ENCODE results near the gene C19orf38. TPM values are rescaled to one million over a fixed set of nuclear protein-coding genes. Genes with fewer than 3 reads are reported as not detected.

C19orf38 gene
- total and polyA plus RNA-seq, 2 experiments from 2014 or later: 0.45 TPM; not detected in 1

- no peak for TF ChIP-seq ZNF462 (CRISPR knock-in tag; IDR thresholded peaks at IDR 0.05)
- no peak for TF ChIP-seq NANOG (IDR thresholded peaks at IDR 0.05; ENCODE audit: borderline replicate concordance)
- no peak for TF ChIP-seq EZH2 (IDR thresholded peaks at IDR 0.05; ENCODE audit: low read depth, unreplicated experiment)
- TF ChIP-seq POLR2AphosphoS5 (IDR thresholded peaks at IDR 0.05; ENCODE audit: low read depth): no peak
- TF ChIP-seq EZH2phosphoT487 (IDR thresholded peaks at IDR 0.05; ENCODE audit: unreplicated experiment): no peak
- TF ChIP-seq CREB1 (CRISPR knock-in tag; IDR thresholded peaks at IDR 0.05; ENCODE audit: low read depth): no peak
Observed at GRCh38 chr19:10839114-10840050, 8.8 kb upstream of the C19orf38 start (continued).

GRCh38 chr19:10842788-10843187 lies 5.4 kb upstream of the C19orf38 start:
- no peak for DNase-seq (ENCODE audit: low spot score)
- Histone ChIP-seq H3K4me2 (no peak overlapping the region), H2AFZ (no peak overlapping the region), H3K4me3 (no peak overlapping the region), H3K4me1 (ENCODE audit: insufficient read depth) (no peaks in the 10 kb centered on the region), H4K20me1 (replicated peaks; ENCODE audit: insufficient read depth) (no peaks in the 10 kb centered on the region), H3K27ac (ENCODE audit: low read depth) (no peak overlapping the region), H3K79me2 (replicated peaks; ENCODE audit: insufficient read depth) (no peaks in the 10 kb centered on the region), H3K9me2 (ENCODE audit: insufficient read depth) (no peaks in the 10 kb centered on the region), H3F3A (replicated peaks; ENCODE audit: low read depth) (no peaks in the 10 kb centered on the region), H3K36me3 (ENCODE audit: insufficient read depth) (no peaks in the 10 kb centered on the region), H3K27me3 (ENCODE audit: insufficient read depth) (no peaks in the 10 kb centered on the region)
- Mint-ChIP-seq H3K4me3 (no peak overlapping the region), H3K4me1 (no peaks in the 10 kb centered on the region), H3K9me3 (peaks cover 46% of the 10 kb centered on the region), H3K27me3 (ENCODE audit: insufficient read depth, low read depth, poor library complexity) (peaks cover 7% of the 10 kb centered on the region), H3K27ac (no peak overlapping the region), H3K36me3 (ENCODE audit: low read depth) (peaks cover 4% of the 10 kb centered on the region; the same call in 2 of the 3 replicates)
- no peak for ATAC-seq
- TF ChIP-seq STAT1 (IDR thresholded peaks at IDR 0.05; ENCODE audit: unreplicated experiment) (no peak), ETS1 (IDR thresholded peaks at IDR 0.05) (no peak), ZNF331 (CRISPR knock-in tag; IDR thresholded peaks at IDR 0.05; ENCODE audit: low read depth) (no peak), EZH2 (IDR thresholded peaks at IDR 0.05; ENCODE audit: low read depth, unreplicated experiment) (no peak)
